Keratinocyte (primary cell): ENCODE data around the gene PLA2G6. TPM values are rescaled to one million over a fixed set of nuclear protein-coding genes. Genes with fewer than 3 reads are reported as not detected.
A peak's percentile ranks its signal among the peaks of the same experiment; 100 is the strongest.

Experiments used
- DNase-seq: peaks from one replicate; pipeline ENCODE4 v3.0.0-alpha.2; 2011; ENCODE audit warnings: low read depth, missing footprints, low spot score
- FAIRE-seq: peaks from 2 replicates; lab custom pipeline; 2011; peaks lifted over from hg19 to GRCh38; lab: Jason Lieb, UNC
- H2AFZ ChIP-seq: 2 replicates; pipeline ENCODE4 v1.6.0; 2012; ENCODE audit warnings: low read length, control low read depth, inconsistent platforms; ENCODE audit not compliant: control insufficient read depth
- H3K27ac ChIP-seq: 2 replicates; pipeline ENCODE4 v1.5.1; 2011; ENCODE audit warnings: low read length; ENCODE audit not compliant: control insufficient read depth, insufficient read depth
- H3K27me3 ChIP-seq: 3 replicates; pipeline ENCODE4 v1.6.0; 2011; ENCODE audit warnings: low read length; ENCODE audit not compliant: control insufficient read depth, insufficient read depth; ENCODE audit errors: extremely low read depth
- H3K36me3 ChIP-seq, 2 experiments: 2 replicates in 1 of 2; 3 replicates in 1 of 2; pipeline ENCODE4 v1.5.1; 2011; ENCODE audit warnings: low read length in 2 of 2, mild to moderate bottlenecking in 1 of 2; ENCODE audit not compliant: control insufficient read depth in 2 of 2, insufficient read depth in 2 of 2; ENCODE audit errors: extremely low read depth in 1 of 2
- H3K4me1 ChIP-seq: 3 replicates; pipeline ENCODE4 v1.5.1; 2011; ENCODE audit warnings: low read length; ENCODE audit not compliant: control insufficient read depth, insufficient read depth; ENCODE audit errors: extremely low read depth
- H3K4me2 ChIP-seq: 3 replicates; pipeline ENCODE4 v1.6.0; 2011; ENCODE audit warnings: low read depth, low read length; ENCODE audit not compliant: control insufficient read depth, insufficient read depth; ENCODE audit errors: extremely low read depth
- H3K4me3 ChIP-seq, 3 experiments: fragments of 200-600 bp in 1 of 3; sonication (generic) in 1 of 3; 2 replicates in 2 of 3; 3 replicates in 1 of 3; pipeline ENCODE4 v1.5.1; 2011 to 2016; ENCODE audit warnings: low read length in 3 of 3, mild to moderate bottlenecking in 3 of 3, control low read depth in 2 of 3, inconsistent platforms in 1 of 3, low read depth in 1 of 3, mixed read lengths in 1 of 3, mixed run types in 1 of 3, moderate library complexity in 1 of 3; ENCODE audit not compliant: control insufficient read depth in 2 of 3, insufficient read depth in 2 of 3; ENCODE audit errors: extremely low read depth in 1 of 3
- H3K79me2 ChIP-seq: 2 replicates; pipeline ENCODE4 v1.6.0; 2012; ENCODE audit warnings: low read length; ENCODE audit not compliant: control insufficient read depth, insufficient read depth
- H3K9ac ChIP-seq: 3 replicates; pipeline ENCODE4 v1.6.0; 2011; ENCODE audit warnings: low read length; ENCODE audit not compliant: control insufficient read depth, insufficient read depth; ENCODE audit errors: extremely low read depth
- H3K9me1 ChIP-seq: 3 replicates; pipeline ENCODE4 v1.6.0; 2011; ENCODE audit warnings: low read length; ENCODE audit not compliant: control insufficient read depth, insufficient read depth; ENCODE audit errors: extremely low read depth
- H3K9me3 ChIP-seq: 2 replicates; pipeline ENCODE4 v1.5.1; 2012; ENCODE audit warnings: low read depth, low read length; ENCODE audit not compliant: control insufficient read depth
- H4K20me1 ChIP-seq: 3 replicates; pipeline ENCODE4 v1.6.0; 2011; ENCODE audit warnings: low read length; ENCODE audit not compliant: control insufficient read depth, insufficient read depth; ENCODE audit errors: extremely low read depth
- CTCF ChIP-seq, 3 experiments: IDR thresholded peaks in 1 of 3; conservative IDR thresholded peaks in 1 of 3; optimal IDR thresholded peaks in 1 of 3; 2 replicates in 2 of 3; 3 replicates in 1 of 3; pipeline versions ENCODE3 to v1.5.1; 2011; ENCODE audit warnings: low read length in 3 of 3, mild to moderate bottlenecking in 3 of 3, moderate library complexity in 2 of 3, control low read depth in 1 of 3, inconsistent platforms in 1 of 3; ENCODE audit not compliant: insufficient read depth in 2 of 3; ENCODE audit errors: extremely low read depth in 1 of 3
- EZH2 ChIP-seq: IDR thresholded peaks from one replicate; pipeline ENCODE4 v1.6.1; 2012; ENCODE audit warnings: inconsistent platforms, mild to moderate bottlenecking, low read length, moderate library complexity
- dilution Hi-C: fragments of 300-500 bp; cut with MboI; formaldehyde crosslinking; loops from one replicate; pipeline ENCODE4 v1.7.0; 2020; ENCODE audit warnings: low sequenced_read_pairs; ENCODE audit not compliant: extremely low pct_ligation_motif_present
- polyA plus RNA-seq, 5 experiments: library from polyadenylated mRNA; depleted of rRNA in 3 of 5; stranded (reverse) in 3 of 5; stranded (forward) in 1 of 5; unstranded in 1 of 5; fragments of >200 nt; gene quantifications; 1 replicate in 1 of 5; 2 replicates in 3 of 5; 3 replicates in 1 of 5; pipeline versions ENCODE4 v1.2.1 to v1.2.3, GENCODE V29; 2011 to 2012; ENCODE audit warnings: missing spikeins in 2 of 5, low read depth in 1 of 5, low replicate concordance in 1 of 5

The PLA2G6 gene
- polyA plus RNA-seq, 1 donor (not counting 4 experiments of a cell fraction or from before 2014, with no cell fraction given), result 5.2 TPM

DNA sequence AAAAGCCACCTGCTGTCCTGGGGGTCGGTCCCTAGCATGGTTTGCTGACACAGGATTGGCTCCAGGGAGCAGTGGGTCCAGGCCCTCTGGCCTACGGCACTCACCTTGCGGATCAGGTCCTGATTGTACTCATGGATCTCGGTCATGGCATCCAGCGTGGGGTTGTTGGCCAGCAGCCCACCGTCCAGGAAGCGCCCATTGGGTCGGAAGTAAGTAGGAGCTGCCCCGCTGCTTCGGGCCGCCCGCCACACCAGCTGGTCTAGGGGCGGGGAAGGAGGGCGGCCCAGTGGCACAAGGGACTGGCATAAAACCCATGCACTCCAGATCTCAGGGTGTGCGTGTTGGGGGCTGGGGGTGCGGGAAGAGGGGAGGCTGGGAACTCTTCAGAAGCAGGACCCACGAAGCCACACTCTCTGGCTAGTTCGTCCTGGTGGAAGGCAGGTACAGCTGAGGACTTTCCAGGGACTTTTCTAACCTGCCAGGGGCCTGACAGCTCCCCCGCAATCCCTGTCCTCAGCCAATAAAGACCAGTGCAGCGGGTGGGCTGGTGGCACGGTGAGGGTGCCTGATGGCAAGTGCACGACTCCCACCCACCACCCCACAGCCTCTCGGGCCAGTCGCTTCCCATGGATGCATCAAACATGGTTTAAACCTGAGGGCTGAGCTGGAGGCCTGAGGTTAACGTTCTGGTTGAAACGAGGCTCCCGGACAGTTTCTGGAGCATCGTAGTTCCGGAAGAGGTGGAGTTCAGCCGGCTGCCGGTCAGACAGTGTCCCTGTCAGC, 66.0 kb downstream of the PLA2G6 start:
- H3K4me1 ChIP-seq, result peaks cover 34% of the 10 kb centered on the region
- no peak for DNase-seq
- no peak overlapping the region for H3K4me2 ChIP-seq
- H4K20me1 ChIP-seq, result no peaks in the 10 kb centered on the region
- H3K9ac ChIP-seq, result no peak overlapping the region
- peaks cover 0 to 3% of the 10 kb centered on the region in 2 experiments for H3K36me3 ChIP-seq
- no peaks in the 10 kb centered on the region for H3K27me3 ChIP-seq
- FAIRE-seq, result no peak
- no peaks in the 10 kb centered on the region for H3K79me2 ChIP-seq
- H3K27ac ChIP-seq, result no peak overlapping the region
- no peaks in the 10 kb centered on the region for H3K9me3 ChIP-seq
- no peak for TF ChIP-seq EZH2
- TF ChIP-seq CTCF (optimal IDR thresholded peaks at IDR 0.05 in 1 of 3, IDR thresholded peaks at IDR 0.05 in 1 of 3, conservative IDR thresholded peaks at IDR 0.05 in 1 of 3; ENCODE audit: extremely low read depth in 1 of 3, insufficient read depth in 2 of 3, low read length in 3 of 3), result no peak
- H3K4me3 ChIP-seq, result no peak overlapping the region
- dilution Hi-C loops, result no loop called here
- no peak overlapping the region for H2AFZ ChIP-seq
- H3K9me1 ChIP-seq, result no peaks in the 10 kb centered on the region

DNA sequence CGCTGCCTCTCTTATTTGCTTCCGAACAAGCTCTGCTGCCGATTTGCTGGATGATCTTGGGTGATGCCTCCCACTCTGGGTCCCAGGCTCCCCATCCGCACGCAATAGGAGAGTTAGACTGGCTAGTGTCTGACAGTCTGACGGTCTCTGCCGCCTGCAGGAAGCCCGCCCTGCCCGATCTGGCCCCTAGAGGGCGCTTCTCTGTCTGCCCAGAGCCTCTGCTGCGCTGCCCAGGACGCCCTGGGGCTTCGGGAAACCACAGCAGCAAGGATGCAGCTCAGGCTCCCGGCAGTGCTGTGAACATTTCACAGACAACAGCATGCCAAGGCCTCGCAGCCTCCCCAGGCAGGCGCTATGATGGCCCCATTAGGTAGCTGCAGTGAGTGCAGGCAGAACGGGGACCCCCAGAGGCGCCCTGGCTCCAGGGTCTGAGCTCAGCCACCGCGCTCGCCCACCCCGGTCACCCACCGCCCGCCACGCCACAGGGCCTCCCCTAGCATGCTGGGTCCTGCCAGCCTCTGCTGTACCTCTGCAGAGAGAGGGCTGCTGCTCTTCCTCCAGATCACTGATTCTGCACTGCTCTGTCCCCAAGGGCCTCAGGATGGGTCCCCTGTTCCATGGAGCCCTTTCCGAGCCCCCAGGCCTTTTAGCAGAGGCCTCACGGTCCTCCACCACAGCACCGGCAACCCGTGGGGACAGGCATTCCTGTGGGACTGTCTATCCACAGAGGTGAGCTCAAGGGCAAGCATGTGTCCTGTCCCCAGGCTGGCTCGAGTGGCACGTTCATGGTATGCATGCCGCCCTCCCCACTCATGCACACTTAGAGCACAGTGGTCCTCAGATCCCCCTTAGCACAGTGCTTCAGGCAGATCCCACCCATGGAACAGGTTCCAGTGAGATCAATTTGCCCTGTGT, 66.9 kb downstream of the PLA2G6 start:
- no peak overlapping the region for H3K4me2 ChIP-seq
- peaks cover 0 to 3% of the 10 kb centered on the region in 2 experiments for H3K36me3 ChIP-seq
- no peak overlapping the region for H3K4me3 ChIP-seq
- dilution Hi-C loops, result no loop called here
- DNase-seq (peak; percentile 30), FAIRE-seq (peak; percentile 81)
- peaks cover 30% of the 10 kb centered on the region for H3K4me1 ChIP-seq
- no peaks in the 10 kb centered on the region for H4K20me1 ChIP-seq
- TF ChIP-seq CTCF (optimal IDR thresholded peaks at IDR 0.05 in 1 of 3, IDR thresholded peaks at IDR 0.05 in 1 of 3, conservative IDR thresholded peaks at IDR 0.05 in 1 of 3; ENCODE audit: extremely low read depth in 1 of 3, insufficient read depth in 2 of 3, low read length in 3 of 3) (peak; percentile 92 to 98 (median 94)), EZH2 (no peak)
- no peaks in the 10 kb centered on the region for H3K9me3 ChIP-seq
- no peaks in the 10 kb centered on the region for H3K79me2 ChIP-seq
- no peaks in the 10 kb centered on the region for H3K9me1 ChIP-seq
- H3K27me3 ChIP-seq, result no peaks in the 10 kb centered on the region
- no peak overlapping the region for H3K9ac ChIP-seq
- no peak overlapping the region for H2AFZ ChIP-seq
- H3K27ac ChIP-seq, result no peak overlapping the region
